Activated T-cell treated with anti-CD3 and anti-CD28 coated beads, Interleukin-2, amount 50 U/mL, for 72 hours (primary cell): ENCODE results near the gene LAMA2. TPM values are rescaled to one million over a fixed set of nuclear protein-coding genes. Genes with fewer than 3 reads are reported as not detected.

Experiments
- ATAC-seq, 2 donors: fragments of 150-1000 bp; cut with Tn5 transposase; replicated peaks in 1 of 2; 2 replicates each; pipeline ENCODE4 v1.10.0; 2021; ENCODE audit warnings: moderate library complexity in 2 of 2, mild to moderate bottlenecking in 1 of 2
- DNase-seq, 2 donors: peaks; one replicate each; pipeline ENCODE4 v3.0.0; 2021 to 2022; ENCODE audit warnings: mixed read lengths in 1 of 2
- H3K27ac Mint-ChIP-seq: one replicate; pipeline ENCODE4 v1.8.0; 2022; ENCODE audit warnings: mild to moderate bottlenecking, moderate library complexity, mixed read lengths
- H3K27me3 Mint-ChIP-seq: one replicate; pipeline ENCODE4 v1.8.0; 2022; ENCODE audit warnings: low read depth, mixed read lengths
- H3K36me3 Mint-ChIP-seq, 2 donors: one replicate each; pipeline ENCODE4 v1.8.0; 2022; ENCODE audit warnings: mixed read lengths in 2 of 2, mild to moderate bottlenecking in 1 of 2; ENCODE audit not compliant: insufficient read depth in 2 of 2
- H3K4me1 Mint-ChIP-seq: one replicate; pipeline ENCODE4 v1.8.0; 2022; ENCODE audit warnings: low read depth, mixed read lengths
- H3K4me3 Mint-ChIP-seq, 2 donors: one replicate each; pipeline ENCODE4 v1.8.0; 2022; ENCODE audit warnings: mild to moderate bottlenecking in 2 of 2, mixed read lengths in 2 of 2, moderate library complexity in 2 of 2
- H3K9me3 Mint-ChIP-seq, 2 donors: one replicate each; pipeline ENCODE4 v1.8.0; 2022; ENCODE audit warnings: mixed read lengths in 2 of 2
- total RNA-seq, 2 donors: library from RNA; stranded (reverse); gene quantifications; one replicate each; pipeline ENCODE4 v1.2.3, GENCODE V29; 2022

The LAMA2 gene
- total RNA-seq, 2 donors from 2014 or later, result 0.05 TPM; not detected in 1

- Mint-ChIP-seq H3K27ac (no peak overlapping the region), H3K4me3 (no peak overlapping the region), H3K9me3 (no peaks in the 10 kb centered on the region), H3K36me3 (no peaks in the 10 kb centered on the region), H3K27me3 (no peaks in the 10 kb centered on the region), H3K4me1 (peaks cover 52% of the 10 kb centered on the region)
- ATAC-seq (no peak), DNase-seq (no peak)
Observed at GRCh38 chr6:129488313-129488712, 605.4 kb downstream of the LAMA2 start.

GRCh38 chr6:129489215-129489765 lies 606.4 kb downstream of the LAMA2 start:
- no peak for ATAC-seq
- Mint-ChIP-seq H3K9me3 (no peaks in the 10 kb centered on the region), H3K4me1 (peaks cover 56% of the 10 kb centered on the region), H3K27ac (peak overlapping the region; percentile 39), H3K27me3 (no peaks in the 10 kb centered on the region), H3K36me3 (no peaks in the 10 kb centered on the region), H3K4me3 (peak overlapping the region in 1 of 2 donors; percentile 33)
- DNase-seq, result no peak

GRCh38 chr6:129490521-129491255 lies 607.8 kb downstream of the LAMA2 start:
- ATAC-seq, result peak; percentile 85 to 88
- DNase-seq, result peak; percentile 65 to 68
- peak overlapping the region; percentile 100 for H3K27ac Mint-ChIP-seq
- peaks cover 67% of the 10 kb centered on the region for H3K4me1 Mint-ChIP-seq
- no peaks in the 10 kb centered on the region for H3K9me3 Mint-ChIP-seq
- no peaks in the 10 kb centered on the region for H3K36me3 Mint-ChIP-seq
- peak overlapping the region; percentile 73 to 95 for H3K4me3 Mint-ChIP-seq
- no peaks in the 10 kb centered on the region for H3K27me3 Mint-ChIP-seq

GRCh38 chr6:129491436-129491835 lies 608.5 kb downstream of the LAMA2 start:
- Mint-ChIP-seq H3K27me3 (no peaks in the 10 kb centered on the region), H3K36me3 (no peaks in the 10 kb centered on the region), H3K9me3 (no peaks in the 10 kb centered on the region), H3K4me3 (peak overlapping the region; percentile 73 to 95), H3K4me1 (peaks cover 67% of the 10 kb centered on the region), H3K27ac (peak overlapping the region; percentile 100)
- ATAC-seq, result peak; percentile 13 to 38
- DNase-seq, result peak in 1 of 2 donors; percentile 7

GRCh38 chr6:129492260-129492659 lies 609.3 kb downstream of the LAMA2 start:
- Mint-ChIP-seq H3K27me3 (no peaks in the 10 kb centered on the region), H3K36me3 (no peaks in the 10 kb centered on the region), H3K27ac (peak overlapping the region; percentile 44), H3K4me3 (no peak overlapping the region), H3K9me3 (no peaks in the 10 kb centered on the region), H3K4me1 (peaks cover 72% of the 10 kb centered on the region)
- ATAC-seq, result no peak
- DNase-seq, result no peak

GRCh38 chr6:129493354-129493902 lies 610.5 kb downstream of the LAMA2 start:
- H3K36me3 Mint-ChIP-seq, result no peaks in the 10 kb centered on the region
- no peaks in the 10 kb centered on the region for H3K9me3 Mint-ChIP-seq
- peak overlapping the region; percentile 50 for H3K27ac Mint-ChIP-seq
- peaks cover 84% of the 10 kb centered on the region for H3K4me1 Mint-ChIP-seq
- no peak overlapping the region for H3K4me3 Mint-ChIP-seq
- DNase-seq (no peak), ATAC-seq (no peak)
- no peaks in the 10 kb centered on the region for H3K27me3 Mint-ChIP-seq

GRCh38 chr6:129494099-129494498 lies 611.2 kb downstream of the LAMA2 start:
- Mint-ChIP-seq H3K27ac (peak overlapping the region; percentile 93), H3K4me1 (peaks cover 85% of the 10 kb centered on the region), H3K27me3 (no peaks in the 10 kb centered on the region), H3K4me3 (no peak overlapping the region), H3K9me3 (no peaks in the 10 kb centered on the region), H3K36me3 (no peaks in the 10 kb centered on the region)
- ATAC-seq (no peak), DNase-seq (no peak)

GRCh38 chr6:129494586-129494985 lies 611.6 kb downstream of the LAMA2 start:
- no peaks in the 10 kb centered on the region for H3K27me3 Mint-ChIP-seq
- peaks cover 85% of the 10 kb centered on the region for H3K4me1 Mint-ChIP-seq
- H3K36me3 Mint-ChIP-seq, result no peaks in the 10 kb centered on the region
- H3K4me3 Mint-ChIP-seq, result no peak overlapping the region
- ATAC-seq (no peak), DNase-seq (no peak)
- H3K27ac Mint-ChIP-seq, result peak overlapping the region; percentile 93
- H3K9me3 Mint-ChIP-seq, result no peaks in the 10 kb centered on the region

GRCh38 chr6:129495652-129496051 lies 612.7 kb downstream of the LAMA2 start:
- Mint-ChIP-seq H3K4me1 (peaks cover 85% of the 10 kb centered on the region), H3K4me3 (peak overlapping the region; percentile 5 to 49), H3K36me3 (no peaks in the 10 kb centered on the region), H3K27ac (peak overlapping the region; percentile 93), H3K9me3 (no peaks in the 10 kb centered on the region), H3K27me3 (no peaks in the 10 kb centered on the region)
- DNase-seq (no peak), ATAC-seq (no peak)

- no peaks in the 10 kb centered on the region for H3K27me3 Mint-ChIP-seq
- DNase-seq (no peak), ATAC-seq (no peak)
- H3K27ac Mint-ChIP-seq, result no peak overlapping the region
- H3K9me3 Mint-ChIP-seq, result no peaks in the 10 kb centered on the region
- no peaks in the 10 kb centered on the region for H3K36me3 Mint-ChIP-seq
- peaks cover 79% of the 10 kb centered on the region for H3K4me1 Mint-ChIP-seq
- H3K4me3 Mint-ChIP-seq, result no peak overlapping the region
Observed at GRCh38 chr6:129497481-129498441, 614.8 kb downstream of the LAMA2 start.

- Mint-ChIP-seq H3K36me3 (no peaks in the 10 kb centered on the region), H3K27ac (no peak overlapping the region), H3K4me1 (peaks cover 79% of the 10 kb centered on the region), H3K4me3 (peak overlapping the region; percentile 67 to 77), H3K9me3 (no peaks in the 10 kb centered on the region), H3K27me3 (no peaks in the 10 kb centered on the region)
- DNase-seq, result no peak
- ATAC-seq, result no peak
Observed at GRCh38 chr6:129498541-129498940, 615.6 kb downstream of the LAMA2 start.

- peak overlapping the region; percentile 67 to 77 for H3K4me3 Mint-ChIP-seq
- no peaks in the 10 kb centered on the region for H3K27me3 Mint-ChIP-seq
- ATAC-seq (peak; percentile 68), DNase-seq (peak; percentile 6 to 29)
- H3K36me3 Mint-ChIP-seq, result no peaks in the 10 kb centered on the region
- peak overlapping the region; percentile 85 for H3K27ac Mint-ChIP-seq
- H3K9me3 Mint-ChIP-seq, result no peaks in the 10 kb centered on the region
- peaks cover 75% of the 10 kb centered on the region for H3K4me1 Mint-ChIP-seq
Observed at GRCh38 chr6:129498950-129499842, 616.3 kb downstream of the LAMA2 start.
